HFFc6 (cell line): ENCODE measurements around the gene ONECUT1. TPM values are rescaled to one million over a fixed set of nuclear protein-coding genes. Genes with fewer than 3 reads are reported as not detected.

Experiments
- DNase-seq: peaks from one replicate; pipeline ENCODE4 v3.0.0-alpha.2; 2018
- H3K27ac Mint-ChIP-seq: 2 replicates; pipeline ENCODE4 v1.8.0; 2020; ENCODE audit warnings: mild to moderate bottlenecking, mixed read lengths
- H3K27me3 Mint-ChIP-seq: 2 replicates; pipeline ENCODE4 v1.8.0; 2021; ENCODE audit warnings: mild to moderate bottlenecking, moderate library complexity, mixed read lengths; ENCODE audit not compliant: insufficient read depth
- H3K36me3 Mint-ChIP-seq: 2 replicates; pipeline ENCODE4 v1.8.0; 2021; ENCODE audit warnings: low read depth, mixed read lengths
- H3K4me1 Mint-ChIP-seq: 2 replicates; pipeline ENCODE4 v1.8.0; 2020; ENCODE audit warnings: low read depth, mixed read lengths
- H3K4me3 Mint-ChIP-seq: 2 replicates; pipeline ENCODE4 v1.8.0; 2020; ENCODE audit warnings: mild to moderate bottlenecking, moderate library complexity, mixed read lengths
- H3K9me3 Mint-ChIP-seq: 2 replicates; pipeline ENCODE4 v1.8.0; 2020; ENCODE audit warnings: mild to moderate bottlenecking, mixed read lengths
- CTCF ChIP-seq: fragments of 200-600 bp; sonication (generic); IDR thresholded peaks from 2 replicates; pipeline ENCODE4 v1.5.0; 2021; ENCODE audit warnings: antibody characterized with exemption, mild to moderate bottlenecking
- total RNA-seq, 6 experiments: library from RNA; stranded (reverse); fragmentation: NEBNext Ultra II Directional; extraction: Animal tissue kit (Norgen Biotek cat#: 25700); gene quantifications; 2 replicates in 1 of 6; 3 replicates in 5 of 6; pipeline ENCODE4 v1.2.3, GENCODE V29; 2021

Gene ONECUT1
- total RNA-seq, 6 experiments from 2014 or later, result 0.16 to 0.38 (median 0.23) TPM; not detected in 2

GRCh38 chr15:52731004-52731403 lies 59.1 kb downstream of the ONECUT1 start:
- no peak for DNase-seq
- Mint-ChIP-seq H3K36me3 (peaks cover 4% of the 10 kb centered on the region; the same call in 1 of the 2 replicates), H3K9me3 (no peaks in the 10 kb centered on the region; the same call in 1 of the 2 replicates), H3K27me3 (no peaks in the 10 kb centered on the region; the same call in 1 of the 2 replicates), H3K4me3 (no peak overlapping the region), H3K27ac (no peak overlapping the region; the same call in 1 of the 2 replicates), H3K4me1 (peaks cover 73% of the 10 kb centered on the region)
- TF ChIP-seq CTCF, result no peak

GRCh38 chr15:52730594-52730993 lies 59.5 kb downstream of the ONECUT1 start:
- no peaks in the 10 kb centered on the region; the same call in 1 of the 2 replicates for H3K9me3 Mint-ChIP-seq
- peaks cover 4% of the 10 kb centered on the region; the same call in 1 of the 2 replicates for H3K36me3 Mint-ChIP-seq
- H3K4me3 Mint-ChIP-seq, result peak overlapping the region; percentile 56; the same call in 1 of the 2 replicates
- DNase-seq, result no peak
- no peaks in the 10 kb centered on the region; the same call in 1 of the 2 replicates for H3K27me3 Mint-ChIP-seq
- H3K27ac Mint-ChIP-seq, result peak overlapping the region; percentile 75
- peaks cover 71% of the 10 kb centered on the region for H3K4me1 Mint-ChIP-seq
- TF ChIP-seq CTCF, result no peak

GRCh38 chr15:52730173-52730572 lies 60.0 kb downstream of the ONECUT1 start:
- H3K27ac Mint-ChIP-seq, result peak overlapping the region; percentile 75
- TF ChIP-seq CTCF, result 0 out of 2 replicates have a peak, but pooled peaks have one; percentile 9

GRCh38 chr15:52728899-52729298 lies 61.2 kb downstream of the ONECUT1 start:
- Mint-ChIP-seq H3K9me3 (no peaks in the 10 kb centered on the region; the same call in 1 of the 2 replicates), H3K36me3 (peaks cover 4% of the 10 kb centered on the region; the same call in 1 of the 2 replicates), H3K27me3 (no peaks in the 10 kb centered on the region), H3K4me1 (peaks cover 57% of the 10 kb centered on the region), H3K4me3 (peak overlapping the region; percentile 75), H3K27ac (peak overlapping the region; percentile 86)
- DNase-seq, result peak; percentile 89
- no peak for TF ChIP-seq CTCF

More at GRCh38 chr15:52730173-52730572, 60.0 kb downstream of the ONECUT1 start:
- H3K27me3 Mint-ChIP-seq, result no peaks in the 10 kb centered on the region
- DNase-seq, result peak; percentile 82
- H3K9me3 Mint-ChIP-seq, result no peaks in the 10 kb centered on the region; the same call in 1 of the 2 replicates
- H3K36me3 Mint-ChIP-seq, result peaks cover 4% of the 10 kb centered on the region; the same call in 1 of the 2 replicates
- H3K4me3 Mint-ChIP-seq, result peak overlapping the region; percentile 56
- H3K4me1 Mint-ChIP-seq, result peaks cover 67% of the 10 kb centered on the region

- TF ChIP-seq CTCF, result no peak
- H3K9me3 Mint-ChIP-seq, result no peaks in the 10 kb centered on the region; the same call in 1 of the 2 replicates
- no peaks in the 10 kb centered on the region for H3K27me3 Mint-ChIP-seq
- peaks cover 4% of the 10 kb centered on the region; the same call in 1 of the 2 replicates for H3K36me3 Mint-ChIP-seq
- no peak overlapping the region for H3K4me3 Mint-ChIP-seq
- peaks cover 48% of the 10 kb centered on the region for H3K4me1 Mint-ChIP-seq
- DNase-seq, result no peak
- no peak overlapping the region for H3K27ac Mint-ChIP-seq
These were observed 62.3 kb downstream of the ONECUT1 start for GRCh38 chr15:52727815-52728214.
